ENCODE data around the gene ALDH1L1. TPM values are rescaled to one million over a fixed set of nuclear protein-coding genes. Genes with fewer than 3 reads are reported as not detected.

Gene ALDH1L1
- total RNA-seq, 1 experiment from 2014 or later, result 1.2 TPM

DNA sequence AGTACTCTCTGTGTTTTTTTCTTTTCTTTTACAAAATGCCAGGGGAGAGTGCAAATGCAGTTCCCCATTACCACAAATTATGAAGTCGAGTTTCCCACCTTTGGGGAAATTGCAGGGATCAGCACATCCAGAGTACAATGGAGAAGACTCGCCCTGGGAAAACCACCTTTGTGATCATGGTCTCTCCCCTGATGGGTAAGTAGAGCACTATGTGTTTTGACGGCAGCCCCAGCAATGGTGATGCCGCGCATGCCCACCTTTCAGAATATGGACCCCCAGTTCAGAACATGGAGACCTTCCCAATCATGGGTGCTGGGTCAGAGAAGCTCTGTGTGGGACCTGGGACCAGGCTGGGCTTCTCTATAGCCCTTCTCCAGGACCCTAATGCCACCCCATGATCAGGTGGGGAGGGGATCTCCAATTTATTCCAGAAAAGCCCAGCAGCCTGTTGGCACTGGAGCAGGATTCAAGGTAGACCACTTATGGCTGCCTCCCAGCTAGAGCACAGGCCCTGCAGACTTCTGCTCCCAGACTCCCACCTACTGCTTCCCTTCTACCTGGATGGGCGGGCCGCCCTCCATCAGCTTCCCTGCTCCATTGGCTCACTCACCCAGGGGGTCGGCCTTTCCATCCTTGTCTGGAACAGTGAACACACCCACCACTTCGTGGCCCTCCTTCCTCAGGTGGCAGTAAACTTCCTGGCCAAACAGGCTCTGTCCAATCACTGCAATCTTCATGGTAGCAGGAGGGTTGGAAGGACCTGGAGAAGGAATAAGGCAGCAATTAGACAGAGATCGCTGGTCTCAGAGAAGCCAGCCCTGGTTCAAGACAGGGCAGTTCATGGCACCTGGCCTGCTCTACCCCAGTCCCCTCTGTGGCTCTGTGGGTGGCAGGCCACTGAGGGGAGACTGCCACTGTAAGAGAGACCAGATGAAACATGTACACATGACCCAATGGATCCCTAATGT lies 19.9 kb downstream of the ALDH1L1 start:
- Mint-ChIP-seq H3K4me3 (no peak overlapping the region), H3K27ac (no peak overlapping the region), H3K9me3 (peaks cover 22% of the 10 kb centered on the region; the same call in 1 of the 2 replicates), H3K4me1 (no peaks in the 10 kb centered on the region), H3K36me3 (peaks cover 5% of the 10 kb centered on the region), H3K27me3 (ENCODE audit: low read depth) (no peaks in the 10 kb centered on the region; the same call in 1 of the 2 replicates)
- DNase-seq (ENCODE audit: low spot score) (no peak), ATAC-seq (peak; percentile 69)
- ChIA-PET POLR2A (no interaction called here), CTCF (no interaction called here)
- TF ChIP-seq CREB1 (CRISPR knock-in tag; IDR thresholded peaks at IDR 0.05) (no peak), ETV6 (CRISPR knock-in tag; IDR thresholded peaks at IDR 0.05) (no peak), NR3C1 (CRISPR knock-in tag; conservative IDR thresholded peaks at IDR 0.05; ENCODE audit: low read depth) (no peak), ZNF317 (CRISPR knock-in tag; IDR thresholded peaks at IDR 0.05; ENCODE audit: borderline replicate concordance, low read depth) (no peak), GRHL2 (CRISPR knock-in tag; IDR thresholded peaks at IDR 0.05; ENCODE audit: insufficient replicate concordance, severe bottlenecking) (no peak), NFE2L1 (CRISPR knock-in tag; IDR thresholded peaks at IDR 0.05) (no peak), NFYB (CRISPR knock-in tag; conservative IDR thresholded peaks at IDR 0.05; ENCODE audit: low read depth) (no peak), KAT7 (CRISPR knock-in tag; IDR thresholded peaks at IDR 0.05; ENCODE audit: borderline replicate concordance) (no peak)
- TF ChIP-seq, protein P1, sequence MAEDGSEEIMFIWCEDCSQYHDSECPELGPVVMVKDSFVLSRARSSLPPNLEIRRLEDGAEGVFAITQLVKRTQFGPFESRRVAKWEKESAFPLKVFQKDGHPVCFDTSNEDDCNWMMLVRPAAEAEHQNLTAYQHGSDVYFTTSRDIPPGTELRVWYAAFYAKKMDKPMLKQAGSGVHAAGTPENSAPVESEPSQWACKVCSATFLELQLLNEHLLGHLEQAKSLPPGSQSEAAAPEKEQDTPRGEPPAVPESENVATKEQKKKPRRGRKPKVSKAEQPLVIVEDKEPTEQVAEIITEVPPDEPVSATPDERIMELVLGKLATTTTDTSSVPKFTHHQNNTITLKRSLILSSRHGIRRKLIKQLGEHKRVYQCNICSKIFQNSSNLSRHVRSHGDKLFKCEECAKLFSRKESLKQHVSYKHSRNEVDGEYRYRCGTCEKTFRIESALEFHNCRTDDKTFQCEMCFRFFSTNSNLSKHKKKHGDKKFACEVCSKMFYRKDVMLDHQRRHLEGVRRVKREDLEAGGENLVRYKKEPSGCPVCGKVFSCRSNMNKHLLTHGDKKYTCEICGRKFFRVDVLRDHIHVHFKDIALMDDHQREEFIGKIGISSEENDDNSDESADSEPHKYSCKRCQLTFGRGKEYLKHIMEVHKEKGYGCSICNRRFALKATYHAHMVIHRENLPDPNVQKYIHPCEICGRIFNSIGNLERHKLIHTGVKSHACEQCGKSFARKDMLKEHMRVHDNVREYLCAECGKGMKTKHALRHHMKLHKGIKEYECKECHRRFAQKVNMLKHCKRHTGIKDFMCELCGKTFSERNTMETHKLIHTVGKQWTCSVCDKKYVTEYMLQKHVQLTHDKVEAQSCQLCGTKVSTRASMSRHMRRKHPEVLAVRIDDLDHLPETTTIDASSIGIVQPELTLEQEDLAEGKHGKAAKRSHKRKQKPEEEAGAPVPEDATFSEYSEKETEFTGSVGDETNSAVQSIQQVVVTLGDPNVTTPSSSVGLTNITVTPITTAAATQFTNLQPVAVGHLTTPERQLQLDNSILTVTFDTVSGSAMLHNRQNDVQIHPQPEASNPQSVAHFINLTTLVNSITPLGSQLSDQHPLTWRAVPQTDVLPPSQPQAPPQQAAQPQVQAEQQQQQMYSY (CRISPR knock-in tag; IDR thresholded peaks at IDR 0.05), result no peak
- TF ChIP-seq, protein P2, sequence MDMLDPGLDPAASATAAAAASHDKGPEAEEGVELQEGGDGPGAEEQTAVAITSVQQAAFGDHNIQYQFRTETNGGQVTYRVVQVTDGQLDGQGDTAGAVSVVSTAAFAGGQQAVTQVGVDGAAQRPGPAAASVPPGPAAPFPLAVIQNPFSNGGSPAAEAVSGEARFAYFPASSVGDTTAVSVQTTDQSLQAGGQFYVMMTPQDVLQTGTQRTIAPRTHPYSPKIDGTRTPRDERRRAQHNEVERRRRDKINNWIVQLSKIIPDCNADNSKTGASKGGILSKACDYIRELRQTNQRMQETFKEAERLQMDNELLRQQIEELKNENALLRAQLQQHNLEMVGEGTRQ (CRISPR knock-in tag; IDR thresholded peaks at IDR 0.05), result no peak
- TF ChIP-seq, protein P3, sequence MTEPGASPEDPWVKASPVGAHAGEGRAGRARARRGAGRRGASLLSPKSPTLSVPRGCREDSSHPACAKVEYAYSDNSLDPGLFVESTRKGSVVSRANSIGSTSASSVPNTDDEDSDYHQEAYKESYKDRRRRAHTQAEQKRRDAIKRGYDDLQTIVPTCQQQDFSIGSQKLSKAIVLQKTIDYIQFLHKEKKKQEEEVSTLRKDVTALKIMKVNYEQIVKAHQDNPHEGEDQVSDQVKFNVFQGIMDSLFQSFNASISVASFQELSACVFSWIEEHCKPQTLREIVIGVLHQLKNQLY (CRISPR knock-in tag; IDR thresholded peaks at IDR 0.05), result no peak

DNA sequence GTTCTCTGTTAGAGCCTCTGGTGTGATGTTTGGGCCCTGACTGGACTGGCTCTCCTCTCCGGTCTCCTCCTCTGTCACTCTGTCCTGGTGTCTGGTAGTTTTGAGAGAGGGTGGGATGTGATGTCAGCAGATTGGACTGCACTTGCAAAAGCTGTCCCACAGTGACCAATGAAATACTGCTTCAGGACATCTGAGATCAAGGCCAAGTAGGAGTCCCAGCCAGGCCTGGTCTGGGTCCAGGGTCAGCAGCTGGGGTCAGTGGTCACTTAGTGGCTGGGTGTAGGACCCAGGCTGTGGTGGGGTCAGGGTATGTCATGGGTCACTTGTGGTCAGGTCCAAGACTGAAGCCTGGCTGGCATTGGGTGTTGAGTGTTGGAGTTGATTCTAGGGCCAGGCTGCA lies 20.9 kb downstream of the ALDH1L1 start:
- CTCF ChIA-PET, result interaction anchor here (0.8 kb wide), 1 partner anchor 87 kb away, joined by 5 read pairs; no protein-coding TSS in a partner anchor
- DNase-seq (ENCODE audit: low spot score), result no peak
- POLR2A ChIA-PET, result no interaction called here
- ATAC-seq, result no peak
- Mint-ChIP-seq H3K9me3 (peaks cover 11% of the 10 kb centered on the region; the same call in 1 of the 2 replicates), H3K27me3 (ENCODE audit: low read depth) (no peaks in the 10 kb centered on the region; the same call in 1 of the 2 replicates), H3K4me3 (no peak overlapping the region), H3K4me1 (no peaks in the 10 kb centered on the region), H3K27ac (no peak overlapping the region), H3K36me3 (peaks cover 2% of the 10 kb centered on the region; the same call in 1 of the 2 replicates)
- TF ChIP-seq, protein P4, sequence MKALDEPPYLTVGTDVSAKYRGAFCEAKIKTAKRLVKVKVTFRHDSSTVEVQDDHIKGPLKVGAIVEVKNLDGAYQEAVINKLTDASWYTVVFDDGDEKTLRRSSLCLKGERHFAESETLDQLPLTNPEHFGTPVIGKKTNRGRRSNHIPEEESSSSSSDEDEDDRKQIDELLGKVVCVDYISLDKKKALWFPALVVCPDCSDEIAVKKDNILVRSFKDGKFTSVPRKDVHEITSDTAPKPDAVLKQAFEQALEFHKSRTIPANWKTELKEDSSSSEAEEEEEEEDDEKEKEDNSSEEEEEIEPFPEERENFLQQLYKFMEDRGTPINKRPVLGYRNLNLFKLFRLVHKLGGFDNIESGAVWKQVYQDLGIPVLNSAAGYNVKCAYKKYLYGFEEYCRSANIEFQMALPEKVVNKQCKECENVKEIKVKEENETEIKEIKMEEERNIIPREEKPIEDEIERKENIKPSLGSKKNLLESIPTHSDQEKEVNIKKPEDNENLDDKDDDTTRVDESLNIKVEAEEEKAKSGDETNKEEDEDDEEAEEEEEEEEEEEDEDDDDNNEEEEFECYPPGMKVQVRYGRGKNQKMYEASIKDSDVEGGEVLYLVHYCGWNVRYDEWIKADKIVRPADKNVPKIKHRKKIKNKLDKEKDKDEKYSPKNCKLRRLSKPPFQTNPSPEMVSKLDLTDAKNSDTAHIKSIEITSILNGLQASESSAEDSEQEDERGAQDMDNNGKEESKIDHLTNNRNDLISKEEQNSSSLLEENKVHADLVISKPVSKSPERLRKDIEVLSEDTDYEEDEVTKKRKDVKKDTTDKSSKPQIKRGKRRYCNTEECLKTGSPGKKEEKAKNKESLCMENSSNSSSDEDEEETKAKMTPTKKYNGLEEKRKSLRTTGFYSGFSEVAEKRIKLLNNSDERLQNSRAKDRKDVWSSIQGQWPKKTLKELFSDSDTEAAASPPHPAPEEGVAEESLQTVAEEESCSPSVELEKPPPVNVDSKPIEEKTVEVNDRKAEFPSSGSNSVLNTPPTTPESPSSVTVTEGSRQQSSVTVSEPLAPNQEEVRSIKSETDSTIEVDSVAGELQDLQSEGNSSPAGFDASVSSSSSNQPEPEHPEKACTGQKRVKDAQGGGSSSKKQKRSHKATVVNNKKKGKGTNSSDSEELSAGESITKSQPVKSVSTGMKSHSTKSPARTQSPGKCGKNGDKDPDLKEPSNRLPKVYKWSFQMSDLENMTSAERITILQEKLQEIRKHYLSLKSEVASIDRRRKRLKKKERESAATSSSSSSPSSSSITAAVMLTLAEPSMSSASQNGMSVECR (CRISPR knock-in tag; IDR thresholded peaks at IDR 0.05; ENCODE audit: borderline replicate concordance), result no peak
- TF ChIP-seq, protein P5, sequence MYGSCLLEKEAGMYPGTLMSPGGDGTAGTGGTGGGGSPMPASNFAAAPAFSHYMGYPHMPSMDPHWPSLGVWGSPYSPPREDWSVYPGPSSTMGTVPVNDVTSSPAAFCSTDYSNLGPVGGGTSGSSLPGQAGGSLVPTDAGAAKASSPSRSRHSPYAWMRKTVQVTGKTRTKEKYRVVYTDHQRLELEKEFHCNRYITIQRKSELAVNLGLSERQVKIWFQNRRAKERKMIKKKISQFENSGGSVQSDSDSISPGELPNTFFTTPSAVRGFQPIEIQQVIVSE (CRISPR knock-in tag; IDR thresholded peaks at IDR 0.05; ENCODE audit: borderline replicate concordance), result no peak
- TF ChIP-seq, protein P3 (CRISPR knock-in tag; IDR thresholded peaks at IDR 0.05), result no peak
- TF ChIP-seq ZNF121 (CRISPR knock-in tag; IDR thresholded peaks at IDR 0.05), result no peak
- TF ChIP-seq GTF2I (CRISPR knock-in tag; conservative IDR thresholded peaks at IDR 0.05), result no peak
- TF ChIP-seq EMX1 (CRISPR knock-in tag; IDR thresholded peaks at IDR 0.05), result no peak
- TF ChIP-seq JAZF1 (CRISPR knock-in tag; IDR thresholded peaks at IDR 0.05), result no peak
- TF ChIP-seq ZNF317 (CRISPR knock-in tag; IDR thresholded peaks at IDR 0.05; ENCODE audit: borderline replicate concordance, low read depth), result no peak
- TF ChIP-seq RELA (CRISPR knock-in tag; IDR thresholded peaks at IDR 0.05; ENCODE audit: borderline replicate concordance), result no peak
- no peak for TF ChIP-seq KAT7 (CRISPR knock-in tag; IDR thresholded peaks at IDR 0.05; ENCODE audit: borderline replicate concordance)
